ENCODE data around the gene POLG.
A peak's percentile ranks its signal among the peaks of the same experiment; 100 is the strongest.

POLG gene

DNA sequence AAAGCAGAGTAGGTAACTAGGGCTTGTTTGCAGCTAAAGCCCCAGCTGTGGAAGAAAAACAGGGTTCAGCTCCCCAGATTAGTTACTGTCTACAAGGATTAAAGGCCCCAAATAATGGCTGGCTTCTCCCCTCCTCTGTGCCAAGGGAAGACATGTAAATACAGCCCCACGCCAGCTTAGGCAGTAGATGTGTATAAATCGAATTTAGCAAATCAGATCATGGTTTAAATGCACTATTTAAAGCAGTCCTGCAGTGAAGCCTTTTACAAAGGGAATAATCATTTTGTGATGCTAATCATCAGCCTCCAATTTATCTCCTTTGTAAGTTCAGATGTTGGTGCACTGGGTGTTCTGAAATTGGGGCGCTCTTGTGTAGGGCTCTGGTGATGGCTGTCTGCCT lies 46.7 kb upstream of the POLG start:
- Histone ChIP-seq H3K9ac (ENCODE audit: low read length) (no peak overlapping the region), H3K23ac (ENCODE audit: low read length) (no peak overlapping the region), H2BK120ac (ENCODE audit: insufficient read depth, low read length, poor library complexity) (no peak overlapping the region), H4K12ac (ENCODE audit: low read depth, low read length) (no peak overlapping the region), H3K18ac (ENCODE audit: low read length) (no peak overlapping the region), H3K27me3 (ENCODE audit: insufficient read depth, low read length) (peaks cover 52% of the 10 kb centered on the region), H3K79me2 (ENCODE audit: control insufficient read depth, insufficient read depth, low read length, poor library complexity) (no peaks in the 10 kb centered on the region), H3K27ac (ENCODE audit: low read depth, low read length) (no peak overlapping the region), H3K79me1 (ENCODE audit: low read length) (peaks cover 4% of the 10 kb centered on the region), H3K4me3 (ENCODE audit: low read depth, low read length) (no peak overlapping the region), H3K36me3 (ENCODE audit: control insufficient read depth in 1 of 2, insufficient read depth in 2 of 2, low read length in 2 of 2) (no peaks in the 10 kb centered on the region), H3K4ac (ENCODE audit: low read depth, low read length) (no peak overlapping the region), H3K14ac (ENCODE audit: low read length) (no peak overlapping the region), H2AFZ (ENCODE audit: insufficient read depth, low read length, poor library complexity) (no peak overlapping the region), H3K9me3 (ENCODE audit: insufficient read depth, low read depth, low read length) (peaks cover 13% of the 10 kb centered on the region), H4K91ac (ENCODE audit: low read depth, low read length) (no peak overlapping the region), H4K8ac (ENCODE audit: low read depth, low read length) (no peak overlapping the region), H2AK5ac (ENCODE audit: low read length) (no peak overlapping the region), H2BK5ac (ENCODE audit: low read depth, low read length, poor library complexity) (no peak overlapping the region), H3K4me2 (ENCODE audit: low read length) (no peak overlapping the region), H3K4me1 (ENCODE audit: control insufficient read depth in 1 of 2, insufficient read depth in 2 of 2, low read length in 2 of 2) (peaks cover 24 to 26% of the 10 kb centered on the region in 2 experiments), H2BK12ac (ENCODE audit: low read length) (no peak overlapping the region)
- no CpG with 5 or more reads among the region's 3 CpGs for WGBS (ENCODE audit: extremely low coverage, insufficient coverage, insufficient read length)
- no peak for DNase-seq

DNA sequence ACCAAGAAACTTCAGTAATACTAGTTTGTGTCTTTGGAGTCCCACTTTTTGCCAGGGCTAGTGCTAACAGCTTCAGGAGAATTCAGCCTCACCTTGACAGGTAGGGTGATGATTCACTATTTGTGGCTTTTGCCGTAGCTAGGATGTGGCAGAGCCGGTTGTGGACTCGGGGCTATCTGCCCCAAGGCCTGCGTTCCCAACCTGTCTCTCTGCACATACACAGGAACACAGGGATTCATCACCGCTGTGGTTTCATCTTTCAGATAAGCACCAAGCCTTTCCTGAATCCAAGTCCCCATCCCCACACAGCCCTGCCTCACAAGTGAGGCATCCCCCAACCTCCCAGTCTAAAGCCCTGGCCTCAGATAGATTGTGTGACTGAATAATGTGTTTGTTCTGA lies 45.2 kb upstream of the POLG start:
- Histone ChIP-seq H3K4me3 (ENCODE audit: low read depth, low read length) (no peak overlapping the region), H3K36me3 (ENCODE audit: control insufficient read depth in 1 of 2, insufficient read depth in 2 of 2, low read length in 2 of 2) (no peaks in the 10 kb centered on the region), H3K4ac (ENCODE audit: low read depth, low read length) (no peak overlapping the region), H3K79me1 (ENCODE audit: low read length) (peaks cover 4% of the 10 kb centered on the region), H2AFZ (ENCODE audit: insufficient read depth, low read length, poor library complexity) (no peak overlapping the region), H2BK120ac (ENCODE audit: insufficient read depth, low read length, poor library complexity) (no peak overlapping the region), H3K27me3 (ENCODE audit: insufficient read depth, low read length) (peaks cover 65% of the 10 kb centered on the region), H3K4me2 (ENCODE audit: low read length) (no peak overlapping the region), H2BK5ac (ENCODE audit: low read depth, low read length, poor library complexity) (no peak overlapping the region), H3K4me1 (ENCODE audit: control insufficient read depth in 1 of 2, insufficient read depth in 2 of 2, low read length in 2 of 2) (peaks cover 21 to 22% of the 10 kb centered on the region in 2 experiments), H3K23ac (ENCODE audit: low read length) (no peak overlapping the region), H3K27ac (ENCODE audit: low read depth, low read length) (no peak overlapping the region), H2AK5ac (ENCODE audit: low read length) (no peak overlapping the region), H4K12ac (ENCODE audit: low read depth, low read length) (no peak overlapping the region), H3K18ac (ENCODE audit: low read length) (no peak overlapping the region), H3K79me2 (ENCODE audit: control insufficient read depth, insufficient read depth, low read length, poor library complexity) (no peaks in the 10 kb centered on the region), H3K9me3 (ENCODE audit: insufficient read depth, low read depth, low read length) (peaks cover 11% of the 10 kb centered on the region), H3K9ac (ENCODE audit: low read length) (no peak overlapping the region), H3K14ac (ENCODE audit: low read length) (no peak overlapping the region), H4K8ac (ENCODE audit: low read depth, low read length) (no peak overlapping the region), H2BK12ac (ENCODE audit: low read length) (no peak overlapping the region), H4K91ac (ENCODE audit: low read depth, low read length) (no peak overlapping the region)
- peak; percentile 96 for DNase-seq
- no CpG with 5 or more reads among the region's 5 CpGs for WGBS (ENCODE audit: extremely low coverage, insufficient coverage, insufficient read length)

DNA sequence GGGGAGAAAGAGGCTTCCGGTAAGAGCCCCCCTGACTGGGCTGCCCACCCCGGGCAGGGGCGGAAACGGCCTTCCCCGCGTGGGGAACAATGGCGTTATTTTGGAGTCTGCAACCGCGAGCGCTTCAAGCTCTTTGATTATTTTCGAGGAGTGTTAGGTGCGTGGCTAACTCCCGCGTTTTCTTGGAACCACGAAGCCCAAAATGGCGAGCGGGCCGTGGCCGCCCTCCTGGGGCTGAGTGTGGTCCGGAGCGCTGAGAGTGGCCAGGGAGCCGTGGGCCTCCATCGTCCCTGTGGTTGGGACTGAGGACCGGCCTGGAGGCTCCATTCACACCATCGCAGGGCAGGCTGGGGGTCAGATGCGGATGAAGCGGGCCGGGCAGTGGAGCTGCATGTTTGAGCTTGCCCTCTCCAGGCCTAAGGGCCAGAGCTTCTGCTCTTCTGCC lies 44.6 kb upstream of the POLG start:
- peaks cover 70% of the 10 kb centered on the region for H3K27me3 ChIP-seq (ENCODE audit: insufficient read depth, low read length)
- H3K4me3 ChIP-seq (ENCODE audit: low read depth, low read length), result no peak overlapping the region
- DNase-seq, result peak in 1 of 2 donors; percentile 57
- no peak overlapping the region for H4K8ac ChIP-seq (ENCODE audit: low read depth, low read length)
- peak overlapping the region; percentile 69 for H4K91ac ChIP-seq (ENCODE audit: low read depth, low read length)
- H3K36me3 ChIP-seq (ENCODE audit: control insufficient read depth in 1 of 2, insufficient read depth in 2 of 2, low read length in 2 of 2), result no peaks in the 10 kb centered on the region
- H2BK12ac ChIP-seq (ENCODE audit: low read length), result no peak overlapping the region
- peaks cover 21 to 22% of the 10 kb centered on the region in 2 experiments for H3K4me1 ChIP-seq (ENCODE audit: control insufficient read depth in 1 of 2, insufficient read depth in 2 of 2, low read length in 2 of 2)
- H3K4me2 ChIP-seq (ENCODE audit: low read length), result peak overlapping the region; percentile 60
- H3K18ac ChIP-seq (ENCODE audit: low read length), result no peak overlapping the region
- no peak overlapping the region for H3K9ac ChIP-seq (ENCODE audit: low read length)
- H2AFZ ChIP-seq (ENCODE audit: insufficient read depth, low read length, poor library complexity), result peak overlapping the region; percentile 5
- no peak overlapping the region for H2BK5ac ChIP-seq (ENCODE audit: low read depth, low read length, poor library complexity)
- peak overlapping the region; percentile 4 for H3K27ac ChIP-seq (ENCODE audit: low read depth, low read length)
- WGBS (ENCODE audit: extremely low coverage, insufficient coverage, insufficient read length), result no CpG with 5 or more reads among the region's 28 CpGs
- H3K14ac ChIP-seq (ENCODE audit: low read length), result no peak overlapping the region
- H2BK120ac ChIP-seq (ENCODE audit: insufficient read depth, low read length, poor library complexity), result peak overlapping the region; percentile 3
- peaks cover 4% of the 10 kb centered on the region for H3K79me1 ChIP-seq (ENCODE audit: low read length)
- no peak overlapping the region for H3K23ac ChIP-seq (ENCODE audit: low read length)
- H3K4ac ChIP-seq (ENCODE audit: low read depth, low read length), result no peak overlapping the region
- peaks cover 11% of the 10 kb centered on the region for H3K9me3 ChIP-seq (ENCODE audit: insufficient read depth, low read depth, low read length)
- no peaks in the 10 kb centered on the region for H3K79me2 ChIP-seq (ENCODE audit: control insufficient read depth, insufficient read depth, low read length, poor library complexity)
- no peak overlapping the region for H4K12ac ChIP-seq (ENCODE audit: low read depth, low read length)
- H2AK5ac ChIP-seq (ENCODE audit: low read length), result no peak overlapping the region

DNA sequence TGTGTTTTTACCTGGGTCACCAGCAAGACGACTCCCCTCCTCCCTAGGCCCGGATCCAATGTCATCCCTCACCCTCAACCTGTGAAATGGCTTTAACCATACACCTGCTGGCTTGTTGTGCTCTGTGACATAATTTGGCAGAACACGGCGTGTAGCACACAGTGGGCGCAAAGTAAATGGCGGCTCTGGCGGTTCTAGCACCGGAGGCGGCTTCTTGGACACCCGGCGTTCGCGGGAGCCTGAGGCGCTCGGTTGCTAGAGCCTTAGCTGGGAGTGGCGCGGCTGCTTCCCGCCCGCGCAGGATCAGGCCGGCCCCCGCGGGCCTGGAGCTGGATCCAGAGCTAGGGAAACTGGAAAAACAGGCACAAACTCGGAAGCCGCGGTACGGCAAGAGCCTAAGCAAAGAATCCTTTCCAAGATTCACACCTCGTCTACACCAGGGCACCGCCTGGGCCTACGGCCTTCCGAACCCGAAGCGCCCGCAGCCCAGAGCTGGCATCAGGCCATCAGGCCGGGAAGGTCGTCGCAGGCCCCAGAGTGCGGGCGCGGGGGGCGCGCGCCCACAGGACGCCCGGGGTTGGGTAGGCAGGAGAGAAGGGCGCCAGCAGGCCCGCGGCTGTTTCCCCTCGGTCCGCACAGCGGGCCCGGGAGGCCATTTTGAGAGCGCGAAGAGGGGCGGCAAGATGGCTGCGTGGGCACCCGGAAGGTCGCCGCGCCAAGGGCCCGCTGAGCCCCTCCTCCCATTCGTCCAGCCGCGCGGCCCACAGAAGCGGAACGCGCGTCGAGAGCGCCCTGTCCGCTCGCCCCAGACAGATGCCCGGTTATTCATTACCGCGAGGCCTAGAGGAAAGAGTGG lies 43.9 kb upstream of the POLG start:
- no peaks in the 10 kb centered on the region for H3K36me3 ChIP-seq (ENCODE audit: control insufficient read depth in 1 of 2, insufficient read depth in 2 of 2, low read length in 2 of 2)
- H4K8ac ChIP-seq (ENCODE audit: low read depth, low read length), result no peak overlapping the region
- H3K4me1 ChIP-seq (ENCODE audit: control insufficient read depth in 1 of 2, insufficient read depth in 2 of 2, low read length in 2 of 2), result peaks cover 21 to 22% of the 10 kb centered on the region in 2 experiments
- peak; percentile 97 to 99 for DNase-seq
- H3K79me2 ChIP-seq (ENCODE audit: control insufficient read depth, insufficient read depth, low read length, poor library complexity), result no peaks in the 10 kb centered on the region
- H3K27ac ChIP-seq (ENCODE audit: low read depth, low read length), result no peak overlapping the region
- peaks cover 11% of the 10 kb centered on the region for H3K9me3 ChIP-seq (ENCODE audit: insufficient read depth, low read depth, low read length)
- H2BK5ac ChIP-seq (ENCODE audit: low read depth, low read length, poor library complexity), result no peak overlapping the region
- H2AK5ac ChIP-seq (ENCODE audit: low read length), result no peak overlapping the region
- no peak overlapping the region for H3K4me3 ChIP-seq (ENCODE audit: low read depth, low read length)
- peak overlapping the region; percentile 69 for H4K91ac ChIP-seq (ENCODE audit: low read depth, low read length)
- H3K14ac ChIP-seq (ENCODE audit: low read length), result no peak overlapping the region
- no peak overlapping the region for H3K9ac ChIP-seq (ENCODE audit: low read length)
- H3K4ac ChIP-seq (ENCODE audit: low read depth, low read length), result no peak overlapping the region
- WGBS (ENCODE audit: extremely low coverage, insufficient coverage, insufficient read length), result no CpG with 5 or more reads among the region's 76 CpGs
- H3K79me1 ChIP-seq (ENCODE audit: low read length), result peaks cover 4% of the 10 kb centered on the region
- H3K27me3 ChIP-seq (ENCODE audit: insufficient read depth, low read length), result peaks cover 78% of the 10 kb centered on the region
- H3K23ac ChIP-seq (ENCODE audit: low read length), result no peak overlapping the region
- H2BK12ac ChIP-seq (ENCODE audit: low read length), result no peak overlapping the region
- H4K12ac ChIP-seq (ENCODE audit: low read depth, low read length), result no peak overlapping the region
- no peak overlapping the region for H3K18ac ChIP-seq (ENCODE audit: low read length)
- peak overlapping the region; percentile 3 for H2BK120ac ChIP-seq (ENCODE audit: insufficient read depth, low read length, poor library complexity)
- peak overlapping the region; percentile 1 for H2AFZ ChIP-seq (ENCODE audit: insufficient read depth, low read length, poor library complexity)
- peak overlapping the region; percentile 60 for H3K4me2 ChIP-seq (ENCODE audit: low read length)

All from trophoblast cell (in vitro differentiated cells and primary cell).